Erythroblast (primary cell): Measurements from ENCODE around the gene SHB.

Experiments
- GATA1 ChIP-seq: IDR thresholded peaks from 2 replicates; pipeline ENCODE4 v1.6.1; 2011; ENCODE audit warnings: low read depth, mild to moderate bottlenecking, control low read depth, low read length, moderate library complexity
- POLR2A ChIP-seq: IDR thresholded peaks from 2 replicates; pipeline ENCODE4 v1.6.1; 2011; ENCODE audit warnings: mild to moderate bottlenecking, low read length

DNA sequence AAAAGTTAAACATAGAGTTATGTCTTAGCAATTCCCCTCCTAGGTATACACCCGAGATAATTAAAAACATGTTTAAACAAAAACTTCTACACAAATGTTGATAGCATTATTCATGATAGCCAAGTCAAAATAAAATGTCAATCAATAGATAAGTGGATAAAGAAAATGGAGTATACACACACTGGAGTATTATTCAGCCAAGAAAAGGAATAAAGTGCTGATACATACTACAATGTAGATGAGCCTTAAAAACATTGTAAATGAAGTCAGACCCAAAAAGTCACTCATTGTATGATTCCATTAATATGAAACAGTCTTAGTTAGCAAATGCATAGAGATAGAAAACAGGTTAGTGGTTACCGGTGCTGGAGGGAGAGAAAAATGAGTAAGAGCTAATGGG is 34.3 kb upstream of the SHB start:
- TF ChIP-seq POLR2A (no peak), GATA1 (no peak)
